Panc1 (cell line): Measurements from ENCODE around the gene HECA. TPM values are rescaled to one million over a fixed set of nuclear protein-coding genes. Genes with fewer than 3 reads are reported as not detected.

Source experiments
- ATAC-seq: fragments of 200-7000 bp; cut with Tn5 transposase; 2 replicates; pipeline ENCODE4 v1.9.1; 2020; ENCODE audit warnings: mild to moderate bottlenecking, moderate library complexity
- BruUV-seq: library from RNA; stranded (reverse); fragments of 400-500 nt; replicated peaks from 2 replicates; lab custom pipeline; 2021; lab: Mats Ljungman, UMichigan
- CTCF ChIA-PET: fragments of 300-600 bp; sonication (Branson Sonifier 250); formaldehyde crosslinking; loops from one replicate; lab custom pipeline; 2022; ENCODE audit warnings: antibody characterized with exemption; lab: Charles Lee
- POLR2A ChIA-PET: fragments of 300-600 bp; sonication (Branson Sonifier 250); formaldehyde crosslinking; loops from one replicate; lab custom pipeline; 2022; ENCODE audit warnings: antibody characterized with exemption; lab: Charles Lee
- DNase-seq: peaks from one replicate; pipeline ENCODE4 v3.0.0-alpha.2; 2010; ENCODE audit warnings: low read depth, low spot score
- H3K27ac ChIP-seq: 2 replicates; pipeline ENCODE4 v1.5.1; 2011; ENCODE audit warnings: mild to moderate bottlenecking, low read length, inconsistent platforms
- H3K27me3 ChIP-seq: fragments of 200-500 bp; sonication (Bioruptor generic); 2 replicates; pipeline ENCODE4 v1.6.0; 2014; ENCODE audit warnings: low read length, inconsistent platforms; ENCODE audit not compliant: control insufficient read depth, insufficient read depth
- H3K36me3 ChIP-seq: fragments of 200-500 bp; sonication (Bioruptor generic); 2 replicates; pipeline ENCODE4 v1.5.1; 2014; ENCODE audit warnings: inconsistent platforms, mild to moderate bottlenecking, low read length, moderate library complexity; ENCODE audit not compliant: control insufficient read depth, insufficient read depth
- H3K4me1 ChIP-seq: 2 replicates; pipeline ENCODE4 v1.5.1; 2011; ENCODE audit warnings: inconsistent platforms, mild to moderate bottlenecking, low read length, moderate library complexity; ENCODE audit not compliant: control insufficient read depth, insufficient read depth
- H3K4me3 ChIP-seq, 2 experiments: 2 replicates each; pipeline ENCODE4 v1.5.1; 2011 to 2012; ENCODE audit warnings: low read depth in 2 of 2, low read length in 2 of 2, mild to moderate bottlenecking in 2 of 2, inconsistent platforms in 1 of 2, moderate library complexity in 1 of 2
- H3K9me3 ChIP-seq: fragments of 200-500 bp; sonication (Bioruptor generic); 2 replicates; pipeline ENCODE4 v1.5.1; 2014; ENCODE audit warnings: low read depth, mild to moderate bottlenecking, inconsistent platforms, low read length, moderate library complexity; ENCODE audit not compliant: control insufficient read depth, insufficient read depth
- CTCF ChIP-seq: fragments of 450-650 bp; IDR thresholded peaks from 2 replicates; pipeline ENCODE4 v1.5.1; 2017; ENCODE audit warnings: mild to moderate bottlenecking
- POLR2AphosphoS5 ChIP-seq: IDR thresholded peaks from 2 replicates; pipeline ENCODE4 v1.6.1; 2012; ENCODE audit warnings: mild to moderate bottlenecking, low read depth, low read length, moderate library complexity
- REST ChIP-seq, 2 experiments: IDR thresholded peaks; 2 replicates each; pipeline ENCODE4 v1.6.1; 2011 to 2012; ENCODE audit warnings: low read depth in 2 of 2, control low read depth in 1 of 2, low read length in 1 of 2, mild to moderate bottlenecking in 1 of 2, moderate library complexity in 1 of 2; ENCODE audit not compliant: insufficient read depth in 1 of 2
- SIN3A ChIP-seq: IDR thresholded peaks from 2 replicates; pipeline ENCODE4 v1.6.1; 2012; ENCODE audit warnings: low read depth, mild to moderate bottlenecking, low read length, moderate library complexity, borderline replicate concordance; ENCODE audit not compliant: insufficient read depth
- TCF7L2 ChIP-seq: IDR thresholded peaks from 2 replicates; pipeline ENCODE4 v1.6.1; 2011; ENCODE audit warnings: mild to moderate bottlenecking, low read depth, low read length, inconsistent platforms
- in situ Hi-C: cut with HindIII; loops from 2 replicates; pipeline ENCODE4 v1.10.0; 2016; ENCODE audit warnings: low sequenced_read_pairs, low pct_unique_long_range_greater_than_20kb
- intact Hi-C: fragments of 100-400 bp; cut with micrococcal nuclease; formaldehyde crosslinking; loops from one replicate; pipeline ENCODE4 v1.10.0; 2022; ENCODE audit not compliant: unreplicated experiment
- total RNA-seq: library from RNA; stranded (reverse); gene quantifications from one replicate; pipeline ENCODE4 v1.2.1, GENCODE V29; 2021; ENCODE audit not compliant: unreplicated experiment

Gene HECA
- total RNA-seq, 1 experiment from 2014 or later: 3.9 TPM

- Histone ChIP-seq H3K27me3 (peaks cover 10% of the 10 kb centered on the region), H3K9me3 (0 out of 2 replicates have a peak, but pooled peaks cover 3% of the 10 kb centered on the region), H3K27ac (no peak overlapping the region), H3K4me3 (no peak overlapping the region), H3K36me3 (no peaks in the 10 kb centered on the region), H3K4me1 (no peaks in the 10 kb centered on the region)
- no TSS peak for BruUV-seq
- POLR2A ChIA-PET: no interaction called here
- no peak for DNase-seq
- ATAC-seq: no peak
- in situ Hi-C loops: no loop called here
- CTCF ChIA-PET: no interaction called here
- TF ChIP-seq CTCF (no peak), POLR2AphosphoS5 (no peak), SIN3A (no peak), TCF7L2 (no peak), REST (IDR thresholded peaks at IDR 0.05; ENCODE audit: insufficient read depth in 1 of 2, low read depth in 2 of 2, low read length in 1 of 2) (no peak)
- intact Hi-C loops: no loop called here
Measured at GRCh38 chr6:139114746-139115145, 20.1 kb upstream of the HECA start.

- POLR2A ChIA-PET: no interaction called here
Measured at GRCh38 chr6:139115989-139116758, 18.7 kb upstream of the HECA start.

More at GRCh38 chr6:139115989-139116758, 18.7 kb upstream of the HECA start:
- H3K4me3 ChIP-seq: no peak overlapping the region
- in situ Hi-C loops (no loop called here), intact Hi-C loops (no loop called here)
- ATAC-seq: no peak
- no TSS peak for BruUV-seq
- no peaks in the 10 kb centered on the region for H3K4me1 ChIP-seq
- no peak for TF ChIP-seq CTCF
- no peak for TF ChIP-seq REST (IDR thresholded peaks at IDR 0.05; ENCODE audit: insufficient read depth in 1 of 2, low read depth in 2 of 2, low read length in 1 of 2)
- no peak for TF ChIP-seq TCF7L2
- no peak for TF ChIP-seq SIN3A
- no peak for TF ChIP-seq POLR2AphosphoS5
- CTCF ChIA-PET: no interaction called here
- H3K27ac ChIP-seq: no peak overlapping the region
- peaks cover 10% of the 10 kb centered on the region for H3K27me3 ChIP-seq
- no peaks in the 10 kb centered on the region for H3K36me3 ChIP-seq
- peaks cover 10% of the 10 kb centered on the region; the same call in 1 of the 2 replicates for H3K9me3 ChIP-seq
- DNase-seq: no peak
